Measurements from ENCODE around the gene DYRK1A.

DYRK1A gene

GRCh38 chr21:37562920-37563640 lies 196.5 kb downstream of the DYRK1A start:
- TF ChIP-seq CREB5 (CRISPR knock-in tag; IDR thresholded peaks at IDR 0.05; ENCODE audit: low read depth) = no peak
- no peak for TF ChIP-seq ISL1 (CRISPR knock-in tag; IDR thresholded peaks at IDR 0.05)
- TF ChIP-seq CSRNP3 (CRISPR knock-in tag; IDR thresholded peaks at IDR 0.05) = no peak
- TF ChIP-seq ZNF8 (CRISPR knock-in tag; IDR thresholded peaks at IDR 0.05) = no peak
- no peak for TF ChIP-seq ARNTL (CRISPR knock-in tag; IDR thresholded peaks at IDR 0.05; ENCODE audit: borderline replicate concordance, low read depth)
- TF ChIP-seq ZFP3 (CRISPR knock-in tag; IDR thresholded peaks at IDR 0.05) = no peak
- TF ChIP-seq ZFP30 (CRISPR knock-in tag; IDR thresholded peaks at IDR 0.05) = no peak
- TF ChIP-seq POU6F1 (CRISPR knock-in tag; IDR thresholded peaks at IDR 0.05; ENCODE audit: borderline replicate concordance, low read depth) = no peak
- no peak for TF ChIP-seq ZNF70 (CRISPR knock-in tag; IDR thresholded peaks at IDR 0.05)
- no peak for ATAC-seq

GRCh38 chr21:37563641-37564340 lies 197.2 kb downstream of the DYRK1A start:
- peak; percentile 94 for ATAC-seq
- TF ChIP-seq TSHZ2 (CRISPR knock-in tag; IDR thresholded peaks at IDR 0.05) = no peak
- peak; percentile 87; the same call in 1 of the 2 replicates for TF ChIP-seq ARNTL (CRISPR knock-in tag; IDR thresholded peaks at IDR 0.05; ENCODE audit: borderline replicate concordance, low read depth)
- no peak for TF ChIP-seq CSRNP3 (CRISPR knock-in tag; IDR thresholded peaks at IDR 0.05)
- no peak for TF ChIP-seq ZNF70 (CRISPR knock-in tag; IDR thresholded peaks at IDR 0.05)
- no peak for TF ChIP-seq BACH2 (CRISPR knock-in tag; IDR thresholded peaks at IDR 0.05; ENCODE audit: borderline replicate concordance)

- ATAC-seq = peak; percentile 93
- no peak for TF ChIP-seq ZNF565 (CRISPR knock-in tag; conservative IDR thresholded peaks at IDR 0.05; ENCODE audit: low read depth)
- TF ChIP-seq PPARA (CRISPR knock-in tag; IDR thresholded peaks at IDR 0.05; ENCODE audit: borderline replicate concordance) = no peak
- no peak for TF ChIP-seq ZNF8 (CRISPR knock-in tag; IDR thresholded peaks at IDR 0.05)
- no peak for TF ChIP-seq GLIS3 (CRISPR knock-in tag; IDR thresholded peaks at IDR 0.05)
- no peak for TF ChIP-seq ESRRG (CRISPR knock-in tag; IDR thresholded peaks at IDR 0.05)
- TF ChIP-seq TOX (CRISPR knock-in tag; IDR thresholded peaks at IDR 0.05; ENCODE audit: borderline replicate concordance) = no peak
- TF ChIP-seq ISL1 (CRISPR knock-in tag; IDR thresholded peaks at IDR 0.05) = no peak
- no peak for TF ChIP-seq ZFP3 (CRISPR knock-in tag; IDR thresholded peaks at IDR 0.05)
- no peak for TF ChIP-seq RARB (CRISPR knock-in tag; IDR thresholded peaks at IDR 0.05)
- TF ChIP-seq ZFP30 (CRISPR knock-in tag; IDR thresholded peaks at IDR 0.05) = no peak
- no peak for TF ChIP-seq ZNF70 (CRISPR knock-in tag; IDR thresholded peaks at IDR 0.05)
- TF ChIP-seq OSR1 (CRISPR knock-in tag; IDR thresholded peaks at IDR 0.05) = no peak
- no peak for TF ChIP-seq CSRNP3 (CRISPR knock-in tag; IDR thresholded peaks at IDR 0.05)
- TF ChIP-seq TSHZ2 (CRISPR knock-in tag; IDR thresholded peaks at IDR 0.05) = no peak
- TF ChIP-seq ZC3H10 (CRISPR knock-in tag; IDR thresholded peaks at IDR 0.05) = no peak
These were observed 197.9 kb downstream of the DYRK1A start for GRCh38 chr21:37564341-37564923.
